H9 (cell line): Measurements from ENCODE around the gene EHBP1. TPM values are rescaled to one million over a fixed set of nuclear protein-coding genes. Genes with fewer than 3 reads are reported as not detected.

ENCODE experiments used
- DNase-seq: peaks from one replicate; pipeline ENCODE4 v3.0.0-alpha.2; 2017
- H2AFZ ChIP-seq: one replicate; pipeline ENCODE4 v1.6.1; 2013; ENCODE audit warnings: mild to moderate bottlenecking, low read length, control low read depth, moderate library complexity
- H2AK5ac ChIP-seq: 2 replicates; pipeline ENCODE4 v1.6.1; 2013; ENCODE audit warnings: low read length, control low read depth, mixed read lengths; ENCODE audit not compliant: insufficient read length
- H2BK120ac ChIP-seq: one replicate; pipeline ENCODE4 v1.6.1; 2013; ENCODE audit warnings: low read depth, mild to moderate bottlenecking, low read length, control low read depth, inconsistent platforms; ENCODE audit not compliant: poor library complexity, severe bottlenecking
- H2BK12ac ChIP-seq: 2 replicates; pipeline ENCODE4 v1.6.1; 2013; ENCODE audit warnings: low read length, control low read depth, mixed read lengths, low read depth; ENCODE audit not compliant: insufficient read length
- H2BK15ac ChIP-seq: 2 replicates; pipeline ENCODE4 v1.6.1; 2013; ENCODE audit warnings: low read depth, low read length, control low read depth
- H2BK20ac ChIP-seq: one replicate; pipeline ENCODE4 v1.6.1; 2013; ENCODE audit warnings: low read depth, mild to moderate bottlenecking, low read length, control low read depth, inconsistent platforms; ENCODE audit not compliant: poor library complexity, severe bottlenecking
- H2BK5ac ChIP-seq: 2 replicates; pipeline ENCODE4 v1.6.1; 2013; ENCODE audit warnings: low read length, control low read depth, mixed read lengths; ENCODE audit not compliant: insufficient read length
- H3K14ac ChIP-seq: 2 replicates; pipeline ENCODE4 v1.6.1; 2013; ENCODE audit warnings: low read length, control low read depth; ENCODE audit not compliant: insufficient read depth
- H3K18ac ChIP-seq: 2 replicates; pipeline ENCODE4 v1.6.1; 2013; ENCODE audit warnings: low read depth, mild to moderate bottlenecking, mixed read lengths, low read length, control low read depth; ENCODE audit not compliant: insufficient read length
- H3K23ac ChIP-seq: 2 replicates; pipeline ENCODE4 v1.6.1; 2013; ENCODE audit warnings: low read length, control low read depth, mixed read lengths, low read depth; ENCODE audit not compliant: insufficient read length
- H3K23me2 ChIP-seq: 2 replicates; pipeline ENCODE4 v1.6.1; 2013; ENCODE audit warnings: low read depth, mild to moderate bottlenecking, mixed read lengths, low read length, control low read depth; ENCODE audit not compliant: insufficient read length, poor library complexity, severe bottlenecking
- H3K27ac ChIP-seq: 2 replicates; pipeline ENCODE4 v1.5.1; 2013; ENCODE audit warnings: low read length, control low read depth, mixed read lengths, low read depth; ENCODE audit not compliant: insufficient read length
- H3K27me3 ChIP-seq: 2 replicates; pipeline ENCODE4 v1.6.1; 2013; ENCODE audit warnings: low read length, control low read depth, inconsistent platforms; ENCODE audit not compliant: insufficient read depth
- H3K4ac ChIP-seq: 2 replicates; pipeline ENCODE4 v1.6.1; 2013; ENCODE audit warnings: low read depth, mild to moderate bottlenecking, control low read depth, inconsistent platforms, low read length, moderate library complexity
- H3K4me1 ChIP-seq: 2 replicates; pipeline ENCODE4 v1.6.1; 2013; ENCODE audit warnings: low read length, control low read depth, inconsistent platforms; ENCODE audit not compliant: insufficient read depth
- H3K4me2 ChIP-seq: 2 replicates; pipeline ENCODE4 v1.6.1; 2013; ENCODE audit warnings: low read length, control low read depth, mixed read lengths; ENCODE audit not compliant: insufficient read length, insufficient read depth
- H3K56ac ChIP-seq: 2 replicates; pipeline ENCODE4 v1.6.1; 2013; ENCODE audit warnings: low read depth, mild to moderate bottlenecking, mixed read lengths, low read length, control low read depth; ENCODE audit not compliant: insufficient read length
- H3K79me1 ChIP-seq: 2 replicates; pipeline ENCODE4 v1.6.1; 2013; ENCODE audit warnings: low read depth, mild to moderate bottlenecking, moderate library complexity, low read length, control low read depth, inconsistent platforms; ENCODE audit not compliant: insufficient read depth, poor library complexity, severe bottlenecking
- H3K79me2 ChIP-seq: 2 replicates; pipeline ENCODE4 v1.6.1; 2013; ENCODE audit warnings: low read length, control low read depth, inconsistent platforms; ENCODE audit not compliant: insufficient read depth
- H3K9ac ChIP-seq: 2 replicates; pipeline ENCODE4 v1.6.1; 2013; ENCODE audit warnings: low read length, control low read depth, mixed read lengths; ENCODE audit not compliant: insufficient read length; ENCODE audit errors: extremely low read depth
- H3K9me3 ChIP-seq: one replicate; pipeline ENCODE4 v1.6.1; 2013; ENCODE audit warnings: low read depth, low read length, inconsistent platforms; ENCODE audit not compliant: control insufficient read depth
- H3T11ph ChIP-seq: one replicate; pipeline ENCODE4 v1.6.1; 2013; ENCODE audit warnings: mild to moderate bottlenecking, low read length, control low read depth, inconsistent platforms
- H4K20me1 ChIP-seq: one replicate; pipeline ENCODE4 v1.6.1; 2013; ENCODE audit not compliant: control insufficient read depth, insufficient read length, insufficient read depth
- H4K5ac ChIP-seq: 2 replicates; pipeline ENCODE4 v1.6.1; 2013; ENCODE audit warnings: low read depth, mild to moderate bottlenecking, mixed read lengths, low read length, control low read depth; ENCODE audit not compliant: insufficient read length
- H4K8ac ChIP-seq: replicated peaks from 2 replicates; pipeline ENCODE4 v1.6.1; 2013; ENCODE audit warnings: low read length, control low read depth, mixed read lengths, low read depth; ENCODE audit not compliant: insufficient read length
- H4K91ac ChIP-seq: 2 replicates; pipeline ENCODE4 v1.6.1; 2013; ENCODE audit warnings: low read depth, mild to moderate bottlenecking, moderate library complexity, mixed read lengths, low read length, control low read depth; ENCODE audit not compliant: insufficient read length
- H3K27ac Mint-ChIP-seq, 3 experiments: 2 replicates in 2 of 3; 3 replicates in 1 of 3; pipeline ENCODE4 v1.8.0; 2020 to 2021; ENCODE audit warnings: mixed read lengths in 3 of 3, mild to moderate bottlenecking in 1 of 3, moderate library complexity in 1 of 3
- H3K27me3 Mint-ChIP-seq: 2 replicates; pipeline ENCODE4 v1.8.0; 2021; ENCODE audit warnings: low read depth, mild to moderate bottlenecking, moderate library complexity, mixed read lengths
- H3K36me3 Mint-ChIP-seq, 3 experiments: 2 replicates in 2 of 3; 3 replicates in 1 of 3; pipeline ENCODE4 v1.8.0; 2020 to 2021; ENCODE audit warnings: low read depth in 3 of 3, mixed read lengths in 3 of 3; ENCODE audit not compliant: insufficient read depth in 1 of 3
- H3K4me1 Mint-ChIP-seq, 2 experiments: 2 replicates each; pipeline ENCODE4 v1.8.0; 2020; ENCODE audit warnings: mixed read lengths in 2 of 2
- H3K4me3 Mint-ChIP-seq, 2 experiments: 2 replicates in 1 of 2; 3 replicates in 1 of 2; pipeline ENCODE4 v1.8.0; 2020 to 2021; ENCODE audit warnings: mild to moderate bottlenecking in 2 of 2, mixed read lengths in 2 of 2, moderate library complexity in 1 of 2
- H3K9me3 Mint-ChIP-seq, 2 experiments: 2 replicates in 1 of 2; 3 replicates in 1 of 2; pipeline ENCODE4 v1.8.0; 2020; ENCODE audit warnings: mild to moderate bottlenecking in 2 of 2, mixed read lengths in 2 of 2, moderate library complexity in 1 of 2
- total RNA-seq: library from RNA; stranded (reverse); gene quantifications from 2 replicates; pipeline ENCODE4 v1.2.1, GENCODE V29; 2021
- TF ChIP-seq, protein P1 (sequence below): fragments of 200-600 bp; sonication (generic); conservative IDR thresholded peaks from 3 replicates; pipeline ENCODE4 v1.8.0; 2021; ENCODE audit warnings: antibody characterized with exemption, mild to moderate bottlenecking

EHBP1 gene
- total RNA-seq, 1 experiment from 2014 or later = 35.6 TPM

DNA sequence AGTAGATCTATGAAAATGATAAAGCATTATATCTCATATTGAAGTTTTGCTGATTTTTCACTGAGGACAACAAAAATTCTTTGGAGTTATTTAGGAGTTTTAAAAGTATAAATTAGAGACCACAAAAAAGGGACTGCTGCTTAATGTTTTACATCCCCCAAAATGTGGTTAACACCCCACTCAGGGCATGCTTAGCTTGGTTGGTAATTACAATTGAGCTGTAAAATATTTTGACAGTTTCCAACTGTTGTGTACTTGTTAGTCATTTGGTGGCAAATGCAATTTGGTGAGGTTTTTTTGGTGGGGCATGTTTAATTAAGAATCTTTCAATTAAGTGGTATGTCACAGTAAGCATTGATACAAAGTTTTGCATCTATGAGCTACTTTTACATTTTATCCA, 207.8 kb downstream of the EHBP1 start:
- H3K9me3 ChIP-seq = no peaks in the 10 kb centered on the region
- H3K27ac Mint-ChIP-seq = no peak overlapping the region

More for the DNA sequence above, 207.8 kb downstream of the EHBP1 start:
- Histone ChIP-seq H3K23me2 (no peaks in the 10 kb centered on the region), H2AK5ac (no peak overlapping the region), H3K4me1 (no peaks in the 10 kb centered on the region), H3K14ac (no peak overlapping the region), H3K23ac (no peak overlapping the region), H3K27ac (no peak overlapping the region), H4K8ac (no peak overlapping the region), H3K18ac (no peak overlapping the region), H3K4me2 (no peak overlapping the region), H2BK5ac (no peak overlapping the region), H3K79me2 (no peaks in the 10 kb centered on the region), H2BK120ac (no peak overlapping the region), H3K56ac (no peak overlapping the region), H3K27me3 (no peaks in the 10 kb centered on the region), H4K20me1 (no peaks in the 10 kb centered on the region), H2AFZ (no peak overlapping the region), H3T11ph (no peak overlapping the region), H2BK20ac (no peak overlapping the region), H3K79me1 (no peaks in the 10 kb centered on the region), H4K91ac (no peak overlapping the region), H4K5ac (no peak overlapping the region), H2BK12ac (no peak overlapping the region), H3K9ac (no peak overlapping the region), H2BK15ac (no peak overlapping the region), H3K4ac (no peak overlapping the region)
- Mint-ChIP-seq H3K9me3 (no peaks in the 10 kb centered on the region), H3K4me1 (no peaks in the 10 kb centered on the region), H3K27me3 (no peaks in the 10 kb centered on the region), H3K36me3 (no peaks in the 10 kb centered on the region), H3K4me3 (no peak overlapping the region)
- TF ChIP-seq, protein P1, sequence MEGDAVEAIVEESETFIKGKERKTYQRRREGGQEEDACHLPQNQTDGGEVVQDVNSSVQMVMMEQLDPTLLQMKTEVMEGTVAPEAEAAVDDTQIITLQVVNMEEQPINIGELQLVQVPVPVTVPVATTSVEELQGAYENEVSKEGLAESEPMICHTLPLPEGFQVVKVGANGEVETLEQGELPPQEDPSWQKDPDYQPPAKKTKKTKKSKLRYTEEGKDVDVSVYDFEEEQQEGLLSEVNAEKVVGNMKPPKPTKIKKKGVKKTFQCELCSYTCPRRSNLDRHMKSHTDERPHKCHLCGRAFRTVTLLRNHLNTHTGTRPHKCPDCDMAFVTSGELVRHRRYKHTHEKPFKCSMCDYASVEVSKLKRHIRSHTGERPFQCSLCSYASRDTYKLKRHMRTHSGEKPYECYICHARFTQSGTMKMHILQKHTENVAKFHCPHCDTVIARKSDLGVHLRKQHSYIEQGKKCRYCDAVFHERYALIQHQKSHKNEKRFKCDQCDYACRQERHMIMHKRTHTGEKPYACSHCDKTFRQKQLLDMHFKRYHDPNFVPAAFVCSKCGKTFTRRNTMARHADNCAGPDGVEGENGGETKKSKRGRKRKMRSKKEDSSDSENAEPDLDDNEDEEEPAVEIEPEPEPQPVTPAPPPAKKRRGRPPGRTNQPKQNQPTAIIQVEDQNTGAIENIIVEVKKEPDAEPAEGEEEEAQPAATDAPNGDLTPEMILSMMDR = no peak
- no peak for DNase-seq
